ENCODE measurements around the gene MRPL18.
"Not testable (repeated sequence)": the region's sequence is repeated elsewhere in the genome, so short reads cannot be mapped to it uniquely, and the experiment has no call there.

DNA sequence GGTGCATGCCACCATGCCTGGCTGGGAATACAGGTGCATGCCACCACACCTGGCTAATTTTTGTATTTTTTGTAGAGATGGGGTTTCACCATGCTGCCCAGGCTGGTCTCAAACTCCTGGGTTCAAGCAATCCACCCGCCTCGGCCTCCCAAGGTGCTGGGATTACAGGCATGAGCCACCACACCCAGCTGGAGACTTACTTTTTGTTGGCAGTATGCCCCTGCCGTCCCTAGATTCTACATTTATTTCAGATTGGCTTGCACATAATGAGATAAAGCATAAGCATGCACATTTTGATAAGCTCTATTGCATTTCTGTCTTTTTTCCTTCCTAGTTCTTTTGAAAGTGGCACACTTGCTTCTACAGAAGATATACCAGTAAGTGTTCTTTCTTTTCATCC is 26.5 kb downstream of the MRPL18 start:
- TF ChIP-seq, protein P1, sequence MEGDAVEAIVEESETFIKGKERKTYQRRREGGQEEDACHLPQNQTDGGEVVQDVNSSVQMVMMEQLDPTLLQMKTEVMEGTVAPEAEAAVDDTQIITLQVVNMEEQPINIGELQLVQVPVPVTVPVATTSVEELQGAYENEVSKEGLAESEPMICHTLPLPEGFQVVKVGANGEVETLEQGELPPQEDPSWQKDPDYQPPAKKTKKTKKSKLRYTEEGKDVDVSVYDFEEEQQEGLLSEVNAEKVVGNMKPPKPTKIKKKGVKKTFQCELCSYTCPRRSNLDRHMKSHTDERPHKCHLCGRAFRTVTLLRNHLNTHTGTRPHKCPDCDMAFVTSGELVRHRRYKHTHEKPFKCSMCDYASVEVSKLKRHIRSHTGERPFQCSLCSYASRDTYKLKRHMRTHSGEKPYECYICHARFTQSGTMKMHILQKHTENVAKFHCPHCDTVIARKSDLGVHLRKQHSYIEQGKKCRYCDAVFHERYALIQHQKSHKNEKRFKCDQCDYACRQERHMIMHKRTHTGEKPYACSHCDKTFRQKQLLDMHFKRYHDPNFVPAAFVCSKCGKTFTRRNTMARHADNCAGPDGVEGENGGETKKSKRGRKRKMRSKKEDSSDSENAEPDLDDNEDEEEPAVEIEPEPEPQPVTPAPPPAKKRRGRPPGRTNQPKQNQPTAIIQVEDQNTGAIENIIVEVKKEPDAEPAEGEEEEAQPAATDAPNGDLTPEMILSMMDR (IDR thresholded peaks at IDR 0.05; ENCODE audit: insufficient read depth, low read depth, low read length): not testable (repeated sequence)
- not testable (repeated sequence) for TF ChIP-seq EZH2 (IDR thresholded peaks at IDR 0.05; ENCODE audit: insufficient read depth, low read length)

All from astrocyte (in vitro differentiated cells and primary cell).